Measurements from ENCODE around the gene TBP. TPM values are rescaled to one million over a fixed set of nuclear protein-coding genes. Genes with fewer than 3 reads are reported as not detected.

TBP gene
- polyA plus RNA-seq (2013) = 24.0 and 25.4 TPM in 2 replicates

DNA sequence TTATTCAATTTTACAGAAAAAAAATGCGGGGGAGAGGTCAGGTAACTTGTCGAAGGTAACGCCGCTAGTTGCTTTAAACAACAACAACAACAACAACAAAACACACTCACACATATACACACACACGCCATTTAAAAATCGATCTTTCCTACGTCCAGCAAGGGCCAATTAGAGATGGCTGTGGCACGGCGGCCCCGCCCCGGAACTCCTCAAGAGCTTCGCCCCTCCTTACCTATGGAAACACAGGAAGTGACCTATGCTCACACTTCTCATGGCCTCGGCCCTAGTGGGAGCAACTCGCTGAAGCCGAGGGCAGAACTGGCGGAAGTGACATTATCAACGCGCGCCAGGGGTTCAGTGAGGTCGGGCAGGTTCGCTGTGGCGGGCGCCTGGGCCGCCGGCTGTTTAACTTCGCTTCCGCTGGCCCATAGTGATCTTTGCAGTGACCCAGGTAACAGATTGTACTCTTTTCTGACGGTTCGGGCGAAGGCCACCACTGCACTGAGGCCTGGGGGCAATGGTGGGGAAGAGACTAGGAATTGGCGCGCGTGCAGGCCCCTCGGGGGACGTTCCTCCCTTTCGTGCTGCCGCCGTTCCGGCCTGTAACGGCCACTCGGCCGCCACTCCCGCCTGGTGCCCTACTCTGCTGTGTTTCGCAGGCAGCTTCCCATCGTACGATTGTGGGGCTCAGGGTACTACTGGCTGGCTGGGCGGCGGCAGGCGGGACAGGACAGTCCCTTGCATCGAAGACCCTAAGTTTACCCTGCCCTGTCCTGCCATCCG is at the start of gene TBP:
Gene TBP (plus strand): TSS at position 357 of the 783 bp plus-strand sequence. CDS start 2,661 bp downstream, outside the sequence.
- H2AK5ac ChIP-seq (ENCODE audit: low read length) = peak within 1 kb of the TSS; percentile 20

GRCh38 chr6:170504479-170504878 is 49.7 kb upstream of the TBP start:
- Histone ChIP-seq H2AFZ (ENCODE audit: insufficient read depth, low read length, poor library complexity) (no peak overlapping the region), H3K27ac (ENCODE audit: low read depth, low read length) (no peak overlapping the region), H2BK120ac (ENCODE audit: insufficient read depth, low read length, poor library complexity) (no peak overlapping the region), H4K12ac (ENCODE audit: low read depth, low read length) (no peak overlapping the region), H3K4me1 (ENCODE audit: control insufficient read depth in 1 of 2, insufficient read depth in 2 of 2, low read length in 2 of 2) (no peaks in the 10 kb centered on the region), H3K79me1 (ENCODE audit: low read length) (no peaks in the 10 kb centered on the region), H4K8ac (ENCODE audit: low read depth, low read length) (no peak overlapping the region), H3K79me2 (ENCODE audit: control insufficient read depth, insufficient read depth, low read length, poor library complexity) (peaks cover 2% of the 10 kb centered on the region), H3K9me3 (ENCODE audit: insufficient read depth, low read depth, low read length) (peaks cover 23% of the 10 kb centered on the region), H3K4me2 (ENCODE audit: low read length) (no peak overlapping the region), H2AK5ac (ENCODE audit: low read length) (no peak overlapping the region), H3K23ac (ENCODE audit: low read length) (no peak overlapping the region), H3K27me3 (ENCODE audit: insufficient read depth, low read length) (no peaks in the 10 kb centered on the region), H2BK5ac (ENCODE audit: low read depth, low read length, poor library complexity) (no peak overlapping the region), H3K4ac (ENCODE audit: low read depth, low read length) (no peak overlapping the region), H3K4me3 (ENCODE audit: low read depth, low read length) (no peak overlapping the region), H3K36me3 (ENCODE audit: control insufficient read depth in 1 of 2, insufficient read depth in 2 of 2, low read length in 2 of 2) (no peaks in the 10 kb centered on the region), H3K18ac (ENCODE audit: low read length) (no peak overlapping the region), H2BK12ac (ENCODE audit: low read length) (no peak overlapping the region), H3K9ac (ENCODE audit: low read length) (no peak overlapping the region), H4K91ac (ENCODE audit: low read depth, low read length) (no peak overlapping the region), H3K14ac (ENCODE audit: low read length) (no peak overlapping the region)
- WGBS (ENCODE audit: extremely low coverage, insufficient coverage, insufficient read length) = no CpG with 5 or more reads among the region's 4 CpGs
- no peak for DNase-seq

More for the DNA sequence above, at the start of gene TBP:
- Histone ChIP-seq H3K4me1 (ENCODE audit: control insufficient read depth in 1 of 2, insufficient read depth in 2 of 2, low read length in 2 of 2) (peaks cover 2 to 5% of the 10 kb centered on the region in 2 experiments), H3K9ac (ENCODE audit: low read length) (peak within 1 kb of the TSS; percentile 97), H3K14ac (ENCODE audit: low read length) (peak within 1 kb of the TSS; percentile 25), H4K12ac (ENCODE audit: low read depth, low read length) (peak within 1 kb of the TSS; percentile 31), H3K27ac (ENCODE audit: low read depth, low read length) (peak within 1 kb of the TSS; percentile 44), H3K36me3 (ENCODE audit: control insufficient read depth in 1 of 2, insufficient read depth in 2 of 2, low read length in 2 of 2) (peaks cover 1 to 2% of the 10 kb centered on the region in 2 experiments), H4K91ac (ENCODE audit: low read depth, low read length) (peak within 1 kb of the TSS; percentile 85), H3K9me3 (ENCODE audit: insufficient read depth, low read depth, low read length) (no peaks in the 10 kb centered on the region), H4K8ac (ENCODE audit: low read depth, low read length) (peak within 1 kb of the TSS; percentile 86), H3K4me3 (ENCODE audit: low read depth, low read length) (peak within 1 kb of the TSS; percentile 93), H3K18ac (ENCODE audit: low read length) (peak within 1 kb of the TSS; percentile 75), H3K23ac (ENCODE audit: low read length) (no peak within 1 kb of the TSS), H3K79me1 (ENCODE audit: low read length) (peaks cover 9% of the 10 kb centered on the region), H3K27me3 (ENCODE audit: insufficient read depth, low read length) (no peaks in the 10 kb centered on the region), H2BK120ac (ENCODE audit: insufficient read depth, low read length, poor library complexity) (peak within 1 kb of the TSS; percentile 40), H3K79me2 (ENCODE audit: control insufficient read depth, insufficient read depth, low read length, poor library complexity) (peaks cover 14% of the 10 kb centered on the region), H2BK12ac (ENCODE audit: low read length) (no peak within 1 kb of the TSS), H3K4ac (ENCODE audit: low read depth, low read length) (peak within 1 kb of the TSS; percentile 97), H2AFZ (ENCODE audit: insufficient read depth, low read length, poor library complexity) (peak within 1 kb of the TSS; percentile 87), H3K4me2 (ENCODE audit: low read length) (peak within 1 kb of the TSS; percentile 99), H2BK5ac (ENCODE audit: low read depth, low read length, poor library complexity) (peak within 1 kb of the TSS; percentile 34)
- peak; percentile 99 for DNase-seq
- no CpG with 5 or more reads among the region's 51 CpGs for WGBS (ENCODE audit: extremely low coverage, insufficient coverage, insufficient read length)

DNA sequence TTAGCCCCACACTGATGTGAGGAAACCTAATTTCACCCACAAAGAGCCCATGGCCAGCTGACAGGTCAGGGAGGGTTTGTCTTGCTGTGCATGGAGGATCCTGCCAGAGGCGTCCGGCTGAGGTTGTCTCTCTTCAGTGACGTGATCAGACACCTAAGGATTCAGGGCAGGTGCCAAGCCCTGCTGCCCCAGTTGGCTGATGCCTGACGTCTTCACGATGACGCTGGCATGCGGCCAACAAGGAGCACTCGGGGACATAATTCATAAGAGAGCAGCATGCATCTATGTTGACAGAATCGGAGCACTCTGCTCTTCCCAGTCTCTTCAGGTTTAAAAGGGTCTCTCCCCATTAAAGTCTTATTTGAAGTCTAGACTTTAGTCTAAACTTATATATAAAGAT is 48.9 kb upstream of the TBP start:
- Histone ChIP-seq H3K36me3 (ENCODE audit: control insufficient read depth in 1 of 2, insufficient read depth in 2 of 2, low read length in 2 of 2) (no peaks in the 10 kb centered on the region), H2BK5ac (ENCODE audit: low read depth, low read length, poor library complexity) (no peak overlapping the region), H3K27me3 (ENCODE audit: insufficient read depth, low read length) (no peaks in the 10 kb centered on the region), H3K27ac (ENCODE audit: low read depth, low read length) (no peak overlapping the region), H4K91ac (ENCODE audit: low read depth, low read length) (no peak overlapping the region), H3K4me3 (ENCODE audit: low read depth, low read length) (no peak overlapping the region), H3K79me2 (ENCODE audit: control insufficient read depth, insufficient read depth, low read length, poor library complexity) (no peaks in the 10 kb centered on the region), H3K18ac (ENCODE audit: low read length) (no peak overlapping the region), H4K8ac (ENCODE audit: low read depth, low read length) (no peak overlapping the region), H2BK120ac (ENCODE audit: insufficient read depth, low read length, poor library complexity) (no peak overlapping the region), H2AK5ac (ENCODE audit: low read length) (no peak overlapping the region), H3K9ac (ENCODE audit: low read length) (no peak overlapping the region), H3K4me2 (ENCODE audit: low read length) (no peak overlapping the region), H3K4ac (ENCODE audit: low read depth, low read length) (no peak overlapping the region), H3K14ac (ENCODE audit: low read length) (no peak overlapping the region), H2BK12ac (ENCODE audit: low read length) (no peak overlapping the region), H4K12ac (ENCODE audit: low read depth, low read length) (no peak overlapping the region), H2AFZ (ENCODE audit: insufficient read depth, low read length, poor library complexity) (no peak overlapping the region), H3K4me1 (ENCODE audit: control insufficient read depth in 1 of 2, insufficient read depth in 2 of 2, low read length in 2 of 2) (no peaks in the 10 kb centered on the region), H3K9me3 (ENCODE audit: insufficient read depth, low read depth, low read length) (peaks cover 22% of the 10 kb centered on the region), H3K23ac (ENCODE audit: low read length) (no peak overlapping the region), H3K79me1 (ENCODE audit: low read length) (no peaks in the 10 kb centered on the region)
- DNase-seq = no peak
- WGBS (ENCODE audit: extremely low coverage, insufficient coverage, insufficient read length) = no CpG with 5 or more reads among the region's 9 CpGs

DNA sequence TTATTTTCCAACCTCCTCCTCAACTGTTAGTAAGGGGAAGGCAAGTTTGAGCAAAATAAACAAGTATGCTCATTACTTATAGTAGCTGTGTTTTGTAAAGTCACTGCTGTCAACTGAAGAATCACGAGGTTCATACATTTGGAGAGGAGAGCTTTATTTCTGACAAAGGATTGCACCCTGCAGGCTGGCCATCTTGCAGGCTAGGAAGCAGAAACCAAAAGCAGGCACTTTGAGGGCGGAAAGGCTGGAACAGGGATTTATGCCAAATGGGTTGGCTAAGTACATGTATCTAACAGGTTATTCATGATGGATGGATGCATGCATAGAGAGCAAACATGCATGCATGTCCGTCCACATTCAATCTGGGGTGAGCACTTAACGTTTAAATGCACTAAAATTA is 47.7 kb upstream of the TBP start:
- no peak overlapping the region for H3K4me3 ChIP-seq (ENCODE audit: low read depth, low read length)
- no CpG with 5 or more reads among the region's 4 CpGs for WGBS (ENCODE audit: extremely low coverage, insufficient coverage, insufficient read length)
- H2AK5ac ChIP-seq (ENCODE audit: low read length) = no peak overlapping the region
- no peak overlapping the region for H3K18ac ChIP-seq (ENCODE audit: low read length)
- H4K91ac ChIP-seq (ENCODE audit: low read depth, low read length) = no peak overlapping the region
- H4K8ac ChIP-seq (ENCODE audit: low read depth, low read length) = no peak overlapping the region
- no peak for DNase-seq
- H3K4ac ChIP-seq (ENCODE audit: low read depth, low read length) = no peak overlapping the region
- H4K12ac ChIP-seq (ENCODE audit: low read depth, low read length) = no peak overlapping the region
- no peaks in the 10 kb centered on the region for H3K27me3 ChIP-seq (ENCODE audit: insufficient read depth, low read length)
- no peak overlapping the region for H3K27ac ChIP-seq (ENCODE audit: low read depth, low read length)
- H3K9me3 ChIP-seq (ENCODE audit: insufficient read depth, low read depth, low read length) = peaks cover 17% of the 10 kb centered on the region
- no peak overlapping the region for H2AFZ ChIP-seq (ENCODE audit: insufficient read depth, low read length, poor library complexity)
- H3K79me2 ChIP-seq (ENCODE audit: control insufficient read depth, insufficient read depth, low read length, poor library complexity) = no peaks in the 10 kb centered on the region
- no peak overlapping the region for H2BK120ac ChIP-seq (ENCODE audit: insufficient read depth, low read length, poor library complexity)
- no peak overlapping the region for H2BK5ac ChIP-seq (ENCODE audit: low read depth, low read length, poor library complexity)
- no peak overlapping the region for H2BK12ac ChIP-seq (ENCODE audit: low read length)
- no peaks in the 10 kb centered on the region for H3K36me3 ChIP-seq (ENCODE audit: control insufficient read depth in 1 of 2, insufficient read depth in 2 of 2, low read length in 2 of 2)
- no peak overlapping the region for H3K14ac ChIP-seq (ENCODE audit: low read length)
- no peaks in the 10 kb centered on the region for H3K79me1 ChIP-seq (ENCODE audit: low read length)
- H3K23ac ChIP-seq (ENCODE audit: low read length) = peak overlapping the region; percentile 70
- H3K9ac ChIP-seq (ENCODE audit: low read length) = no peak overlapping the region
- no peaks in the 10 kb centered on the region for H3K4me1 ChIP-seq (ENCODE audit: control insufficient read depth in 1 of 2, insufficient read depth in 2 of 2, low read length in 2 of 2)
- no peak overlapping the region for H3K4me2 ChIP-seq (ENCODE audit: low read length)
